HepG2 (cell line): ENCODE results near the gene MCU.

Experiments used
- MXI1 ChIP-seq: IDR thresholded peaks from 3 replicates; pipeline ENCODE4 v1.6.1; 2012; ENCODE audit warnings: low read depth, low read length, inconsistent platforms, borderline replicate concordance
- ZNF142 ChIP-seq: sonication (generic); formaldehyde crosslinking; IDR thresholded peaks from 2 replicates; pipeline ENCODE4 v1.4.0; 2020; ENCODE audit warnings: missing genetic modification reagents
- ZNF687 ChIP-seq: sonication (generic); formaldehyde crosslinking; IDR thresholded peaks from 2 replicates; pipeline ENCODE4 v1.5.1; 2020; ENCODE audit warnings: mild to moderate bottlenecking, missing genetic modification reagents, moderate library complexity

- TF ChIP-seq ZNF142 (no peak), MXI1 (no peak), ZNF687 (CRISPR knock-in tag) (no peak)
Observed at GRCh38 chr10:72851509-72851908, 159.6 kb downstream of the MCU start.
